ENCODE results near the gene CCDC14.

DNA sequence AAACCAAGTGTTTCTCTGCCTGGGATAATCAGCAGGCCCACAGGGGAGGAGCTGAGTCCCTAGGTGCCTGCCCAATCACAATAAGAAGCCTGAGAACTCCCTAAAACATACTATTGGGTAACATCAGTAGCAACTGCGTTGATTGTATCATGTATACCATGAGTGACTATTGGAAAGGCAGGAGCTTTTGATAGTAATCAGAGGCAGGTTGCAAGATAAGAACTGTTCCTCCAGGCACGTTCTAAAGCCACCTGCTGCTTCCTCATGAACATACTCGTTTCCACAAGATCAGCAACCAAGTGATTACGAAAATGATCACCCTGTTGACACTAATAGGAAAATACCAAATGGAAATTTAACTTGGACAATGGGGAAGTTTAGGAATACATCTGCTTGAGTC lies 83.6 kb downstream of the CCDC14 start:
- TF ChIP-seq, protein P1, sequence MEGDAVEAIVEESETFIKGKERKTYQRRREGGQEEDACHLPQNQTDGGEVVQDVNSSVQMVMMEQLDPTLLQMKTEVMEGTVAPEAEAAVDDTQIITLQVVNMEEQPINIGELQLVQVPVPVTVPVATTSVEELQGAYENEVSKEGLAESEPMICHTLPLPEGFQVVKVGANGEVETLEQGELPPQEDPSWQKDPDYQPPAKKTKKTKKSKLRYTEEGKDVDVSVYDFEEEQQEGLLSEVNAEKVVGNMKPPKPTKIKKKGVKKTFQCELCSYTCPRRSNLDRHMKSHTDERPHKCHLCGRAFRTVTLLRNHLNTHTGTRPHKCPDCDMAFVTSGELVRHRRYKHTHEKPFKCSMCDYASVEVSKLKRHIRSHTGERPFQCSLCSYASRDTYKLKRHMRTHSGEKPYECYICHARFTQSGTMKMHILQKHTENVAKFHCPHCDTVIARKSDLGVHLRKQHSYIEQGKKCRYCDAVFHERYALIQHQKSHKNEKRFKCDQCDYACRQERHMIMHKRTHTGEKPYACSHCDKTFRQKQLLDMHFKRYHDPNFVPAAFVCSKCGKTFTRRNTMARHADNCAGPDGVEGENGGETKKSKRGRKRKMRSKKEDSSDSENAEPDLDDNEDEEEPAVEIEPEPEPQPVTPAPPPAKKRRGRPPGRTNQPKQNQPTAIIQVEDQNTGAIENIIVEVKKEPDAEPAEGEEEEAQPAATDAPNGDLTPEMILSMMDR (IDR thresholded peaks at IDR 0.05) = no peak
- TF ChIP-seq POLR2A (IDR thresholded peaks at IDR 0.05) = no peak

Data from right lobe of liver (tissue), 4 donors.